OCI-LY7 (cell line): ENCODE results near the gene TRAF6. TPM values are rescaled to one million over a fixed set of nuclear protein-coding genes. Genes with fewer than 3 reads are reported as not detected.

ENCODE experiments used
- BruUV-seq: library from RNA; stranded (reverse); fragments of 400-500 nt; replicated peaks from 2 replicates; lab custom pipeline; 2021; lab: Mats Ljungman, UMichigan
- CTCF ChIA-PET: fragments of 300-600 bp; sonication (Branson Sonifier 250); formaldehyde crosslinking; loops from one replicate; lab custom pipeline; 2022; ENCODE audit warnings: antibody characterized with exemption; ENCODE audit not compliant: unreplicated experiment; lab: Charles Lee
- POLR2A ChIA-PET: fragments of 300-600 bp; sonication (Branson Sonifier 250); formaldehyde crosslinking; loops from one replicate; lab custom pipeline; 2022; ENCODE audit warnings: antibody characterized with exemption; lab: Charles Lee
- DNase-seq: peaks from one replicate; pipeline ENCODE4 v3.0.0-alpha.2; 2015; ENCODE audit warnings: low spot score
- H2AFZ ChIP-seq: fragments of 200-600 bp; sonication (generic), shearing (Covaris generic); 2 replicates; pipeline ENCODE4 v1.6.1; 2014; ENCODE audit warnings: mild to moderate bottlenecking, antibody characterized with exemption, low read length, moderate library complexity
- H3K27ac ChIP-seq: fragments of 200-600 bp; sonication (generic); 2 replicates; pipeline ENCODE4 v1.5.1; 2014; ENCODE audit warnings: mixed run types, low read depth, mild to moderate bottlenecking, moderate library complexity, low read length, inconsistent platforms; ENCODE audit not compliant: poor library complexity, severe bottlenecking
- H3K36me3 ChIP-seq: fragments of 200-600 bp; sonication (generic); 2 replicates; pipeline ENCODE4 v1.6.1; 2014; ENCODE audit warnings: mild to moderate bottlenecking, antibody characterized with exemption, low read length, moderate library complexity, mixed read lengths; ENCODE audit not compliant: insufficient read depth
- H3K4me1 ChIP-seq: fragments of 200-600 bp; sonication (generic); 2 replicates; pipeline ENCODE4 v1.5.1; 2014; ENCODE audit warnings: mild to moderate bottlenecking, low read length; ENCODE audit not compliant: insufficient read depth, poor library complexity, severe bottlenecking
- H3K4me2 ChIP-seq: fragments of 200-600 bp; sonication (generic); 2 replicates; pipeline ENCODE4 v1.6.1; 2014; ENCODE audit warnings: mild to moderate bottlenecking, low read length
- H3K4me3 ChIP-seq: fragments of 200-600 bp; sonication (generic); 2 replicates; pipeline ENCODE4 v1.5.1; 2014; ENCODE audit warnings: mild to moderate bottlenecking, low read depth, low read length; ENCODE audit not compliant: poor library complexity, severe bottlenecking
- H3K79me2 ChIP-seq: fragments of 200-600 bp; sonication (generic); 2 replicates; pipeline ENCODE4 v1.6.1; 2016; ENCODE audit warnings: low read depth, mild to moderate bottlenecking, low read length, moderate library complexity, mixed read lengths; ENCODE audit not compliant: insufficient read depth
- H3K9me2 ChIP-seq: fragments of 200-600 bp; sonication (generic); 2 replicates; pipeline ENCODE4 v1.6.1; 2016; ENCODE audit warnings: mild to moderate bottlenecking, low read length, mixed read lengths; ENCODE audit not compliant: insufficient read depth
- H3K9me3 ChIP-seq: fragments of 200-600 bp; sonication (generic); 2 replicates; pipeline ENCODE4 v1.6.1; 2014; ENCODE audit warnings: mild to moderate bottlenecking, mixed run types, low read length, mixed read lengths
- H4K20me1 ChIP-seq: fragments of 200-600 bp; sonication (generic); 2 replicates; pipeline ENCODE4 v1.6.1; 2014; ENCODE audit warnings: mild to moderate bottlenecking, antibody characterized with exemption, low read length, moderate library complexity, mixed read lengths; ENCODE audit not compliant: insufficient read depth
- CTCF ChIP-seq: fragments of 200-600 bp; sonication (generic); conservative IDR thresholded peaks from 2 replicates; pipeline ENCODE4 v1.5.1; 2014; ENCODE audit warnings: mild to moderate bottlenecking, antibody characterized with exemption, low read length, moderate library complexity, mixed read lengths
- EZH2phosphoT487 ChIP-seq: fragments of 200-600 bp; sonication (generic); IDR thresholded peaks from 2 replicates; pipeline ENCODE4 v1.6.1; 2018; ENCODE audit warnings: low read depth, borderline replicate concordance, mild to moderate bottlenecking, mixed run types, antibody characterized with exemption, low read length, moderate library complexity, mixed read lengths
- intact Hi-C: fragments of 100-400 bp; cut with micrococcal nuclease; formaldehyde crosslinking; loops from one replicate; pipeline ENCODE4 v1.10.0; 2022; ENCODE audit not compliant: unreplicated experiment
- total RNA-seq, 2 experiments: library from RNA; depleted of rRNA in 1 of 2; stranded (reverse); fragments of >200 nt in 1 of 2; shearing (Covaris generic) in 1 of 2; gene quantifications; 2 replicates each; pipeline ENCODE4 v1.2.3, GENCODE V29; 2014 to 2022

The TRAF6 gene
- total RNA-seq, 2 experiments from 2014 or later: 5.5 to 10.2 TPM

DNA sequence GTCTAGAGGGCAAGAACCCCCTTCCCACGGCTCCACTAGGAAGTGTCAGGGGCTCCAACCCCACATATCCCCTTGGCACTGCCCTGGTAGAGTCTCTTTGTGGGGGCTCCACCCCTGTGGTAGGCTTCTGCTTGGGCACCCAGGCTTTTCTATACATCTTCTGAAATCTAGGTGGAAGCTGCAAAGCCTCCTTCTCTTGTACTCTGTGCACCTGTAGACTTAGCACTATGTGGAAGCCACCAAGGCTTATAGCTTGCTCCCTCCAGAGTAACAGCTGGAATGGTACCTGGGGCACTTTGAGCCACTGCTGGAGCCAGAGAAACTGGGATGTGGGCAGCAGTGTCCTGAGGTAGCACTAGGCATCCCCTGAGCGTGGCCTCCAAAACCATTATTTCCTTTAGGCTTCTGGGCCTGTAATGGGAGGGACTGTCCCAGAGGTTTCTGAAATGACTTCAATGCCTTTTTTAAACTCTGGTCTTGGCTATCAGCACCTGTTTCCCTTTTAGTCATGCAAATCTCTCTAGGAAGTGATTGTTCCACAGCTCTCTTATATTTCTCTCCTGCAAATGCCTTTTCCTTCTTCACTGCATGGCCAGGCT lies 68.4 kb downstream of the TRAF6 start:
- Histone ChIP-seq H3K9me3 (no peaks in the 10 kb centered on the region), H3K4me2 (no peak overlapping the region), H2AFZ (no peak overlapping the region), H3K4me3 (no peak overlapping the region), H3K27ac (no peak overlapping the region), H3K36me3 (no peaks in the 10 kb centered on the region), H3K4me1 (no peaks in the 10 kb centered on the region), H3K79me2 (no peaks in the 10 kb centered on the region), H3K9me2 (no peaks in the 10 kb centered on the region), H4K20me1 (no peaks in the 10 kb centered on the region)
- no TSS peak for BruUV-seq
- POLR2A ChIA-PET: no interaction called here
- DNase-seq: no peak
- intact Hi-C loops: no loop called here
- CTCF ChIA-PET: no interaction called here
- TF ChIP-seq CTCF (no peak), EZH2phosphoT487 (no peak)

GRCh38 chr11:36438126-36438525 lies 71.9 kb downstream of the TRAF6 start:
- intact Hi-C loops: no loop called here
- POLR2A ChIA-PET: no interaction called here
- no peak overlapping the region for H3K4me2 ChIP-seq
- no peak overlapping the region for H3K27ac ChIP-seq
- H3K4me1 ChIP-seq: no peaks in the 10 kb centered on the region
- no peaks in the 10 kb centered on the region for H3K79me2 ChIP-seq
- H3K9me3 ChIP-seq: no peaks in the 10 kb centered on the region
- no peaks in the 10 kb centered on the region for H3K9me2 ChIP-seq
- CTCF ChIA-PET: no interaction called here
- no peaks in the 10 kb centered on the region for H4K20me1 ChIP-seq
- no peak overlapping the region for H3K4me3 ChIP-seq
- no peak overlapping the region for H2AFZ ChIP-seq
- BruUV-seq: no TSS peak
- H3K36me3 ChIP-seq: no peaks in the 10 kb centered on the region
- TF ChIP-seq CTCF (no peak), EZH2phosphoT487 (no peak)
- no peak for DNase-seq

DNA sequence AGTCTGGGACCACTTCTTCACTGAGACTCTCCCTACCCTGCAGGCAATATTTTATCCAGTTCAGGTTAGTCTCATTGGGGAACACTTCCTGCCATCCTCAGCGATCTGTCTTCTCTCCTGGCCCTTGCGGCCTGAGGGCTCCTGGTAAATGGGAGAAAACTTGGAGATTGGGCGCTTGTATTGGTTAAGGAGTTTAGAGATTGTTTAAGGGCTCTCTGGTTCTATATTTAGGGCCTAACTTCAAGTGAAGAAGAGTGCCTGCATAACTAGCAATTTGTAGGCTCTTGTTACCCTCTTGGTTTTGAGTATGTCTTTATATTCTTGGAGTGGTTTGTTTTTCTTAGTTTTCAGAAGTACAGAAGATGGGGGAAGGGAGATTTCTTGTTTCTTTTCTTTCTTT lies 72.7 kb downstream of the TRAF6 start:
- no peaks in the 10 kb centered on the region for H3K79me2 ChIP-seq
- ChIA-PET POLR2A (no interaction called here), CTCF (no interaction called here)
- H4K20me1 ChIP-seq: no peaks in the 10 kb centered on the region
- no peak for DNase-seq
- no peak for TF ChIP-seq EZH2phosphoT487
- TF ChIP-seq CTCF: no peak
- H3K27ac ChIP-seq: no peak overlapping the region
- BruUV-seq: no TSS peak
- H3K4me3 ChIP-seq: no peak overlapping the region
- no peaks in the 10 kb centered on the region for H3K9me2 ChIP-seq
- no peaks in the 10 kb centered on the region for H3K9me3 ChIP-seq
- intact Hi-C loops: no loop called here
- no peaks in the 10 kb centered on the region for H3K4me1 ChIP-seq
- no peak overlapping the region for H2AFZ ChIP-seq
- H3K4me2 ChIP-seq: no peak overlapping the region
- H3K36me3 ChIP-seq: no peaks in the 10 kb centered on the region
